Transverse colon (tissue), 4 donors: Measurements from ENCODE around the gene C9orf57.

Source experiments
- POLR2A ChIP-seq: fragments of 450-650 bp; IDR thresholded peaks from one replicate; pipeline ENCODE4 v1.6.1; 2016; ENCODE audit warnings: antibody characterized with exemption, mild to moderate bottlenecking, moderate library complexity
- POLR2AphosphoS5 ChIP-seq, 3 donors: sonication (generic); formaldehyde crosslinking; IDR thresholded peaks; one replicate each; pipeline ENCODE4 v1.6.1; 2016; ENCODE audit warnings: antibody characterized with exemption in 3 of 3
- TF ChIP-seq, protein P1 (sequence below), 5 experiments: fragments of 200-600 bp in 3 of 5; fragments of 450-650 bp in 2 of 5; sonication (generic) in 3 of 5; IDR thresholded peaks; 1 replicate in 2 of 5; 2 replicates in 3 of 5; pipeline ENCODE4 v1.5.1; 2016 to 2017; ENCODE audit warnings: antibody characterized with exemption in 5 of 5, inconsistent platforms in 3 of 5, mild to moderate bottlenecking in 2 of 5, moderate library complexity in 1 of 5

DNA sequence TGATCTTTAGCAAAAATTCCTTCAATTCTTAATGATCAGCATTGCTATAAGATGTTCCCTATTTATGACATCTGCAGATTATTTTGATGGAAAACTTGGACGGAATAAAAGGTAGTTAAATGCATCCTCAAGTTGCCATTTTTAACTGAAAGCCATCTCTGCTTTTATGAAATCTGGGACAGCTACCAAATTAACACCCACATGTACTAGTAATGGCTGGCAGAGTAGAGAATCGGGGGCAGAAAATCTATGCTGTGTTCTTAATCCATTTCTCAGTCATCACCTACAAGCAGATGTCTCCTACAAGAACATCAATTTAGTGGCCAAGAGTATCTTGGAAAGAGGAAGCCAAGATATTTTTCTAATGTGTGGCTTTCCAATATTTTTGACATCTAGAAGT is 22.1 kb upstream of the C9orf57 start:
- TF ChIP-seq, protein P1, sequence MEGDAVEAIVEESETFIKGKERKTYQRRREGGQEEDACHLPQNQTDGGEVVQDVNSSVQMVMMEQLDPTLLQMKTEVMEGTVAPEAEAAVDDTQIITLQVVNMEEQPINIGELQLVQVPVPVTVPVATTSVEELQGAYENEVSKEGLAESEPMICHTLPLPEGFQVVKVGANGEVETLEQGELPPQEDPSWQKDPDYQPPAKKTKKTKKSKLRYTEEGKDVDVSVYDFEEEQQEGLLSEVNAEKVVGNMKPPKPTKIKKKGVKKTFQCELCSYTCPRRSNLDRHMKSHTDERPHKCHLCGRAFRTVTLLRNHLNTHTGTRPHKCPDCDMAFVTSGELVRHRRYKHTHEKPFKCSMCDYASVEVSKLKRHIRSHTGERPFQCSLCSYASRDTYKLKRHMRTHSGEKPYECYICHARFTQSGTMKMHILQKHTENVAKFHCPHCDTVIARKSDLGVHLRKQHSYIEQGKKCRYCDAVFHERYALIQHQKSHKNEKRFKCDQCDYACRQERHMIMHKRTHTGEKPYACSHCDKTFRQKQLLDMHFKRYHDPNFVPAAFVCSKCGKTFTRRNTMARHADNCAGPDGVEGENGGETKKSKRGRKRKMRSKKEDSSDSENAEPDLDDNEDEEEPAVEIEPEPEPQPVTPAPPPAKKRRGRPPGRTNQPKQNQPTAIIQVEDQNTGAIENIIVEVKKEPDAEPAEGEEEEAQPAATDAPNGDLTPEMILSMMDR (IDR thresholded peaks at IDR 0.05): no peak
- TF ChIP-seq POLR2A: no peak
- TF ChIP-seq POLR2AphosphoS5 (IDR thresholded peaks at IDR 0.05): no peak
